MM.1S (cell line): Measurements from ENCODE around the gene CABLES1.

ENCODE experiments used
- DNase-seq: peaks from one replicate; pipeline ENCODE4 v3.0.0-alpha.2; 2015
- H2AFZ ChIP-seq: fragments of 300-600 bp; sonication (generic); 2 replicates; pipeline ENCODE4 v1.6.0; 2016; ENCODE audit warnings: antibody characterized with exemption, low read length
- H3F3A ChIP-seq: fragments of 300-600 bp; sonication (generic); 2 replicates; pipeline ENCODE4 v1.6.1; 2016; ENCODE audit warnings: mild to moderate bottlenecking, antibody characterized with exemption, low read length, moderate library complexity, mixed read lengths; ENCODE audit not compliant: insufficient read depth
- H3K27ac ChIP-seq: fragments of 300-600 bp; sonication (generic); 2 replicates; pipeline ENCODE4 v1.5.1; 2016; ENCODE audit warnings: mild to moderate bottlenecking, low read length
- H3K27me3 ChIP-seq: fragments of 300-600 bp; sonication (generic); replicated peaks from 2 replicates; pipeline ENCODE4 v1.6.0; 2016; ENCODE audit warnings: low read length; ENCODE audit not compliant: insufficient read depth
- H3K36me3 ChIP-seq: fragments of 300-600 bp; sonication (generic); replicated peaks from 2 replicates; pipeline ENCODE4 v1.6.1; 2016; ENCODE audit warnings: mild to moderate bottlenecking, low read length, mixed read lengths; ENCODE audit not compliant: insufficient read depth
- H3K4me1 ChIP-seq: fragments of 300-600 bp; sonication (generic); 2 replicates; pipeline ENCODE4 v1.6.1; 2016; ENCODE audit warnings: low read length, mixed read lengths
- H3K4me2 ChIP-seq: fragments of 300-600 bp; sonication (generic); 2 replicates; pipeline ENCODE4 v1.6.0; 2016; ENCODE audit warnings: low read depth, low read length
- H3K4me3 ChIP-seq: fragments of 300-600 bp; sonication (generic); 2 replicates; pipeline ENCODE4 v1.5.1; 2016; ENCODE audit warnings: low read length, mixed read lengths
- H3K79me2 ChIP-seq: fragments of 300-600 bp; sonication (generic); 2 replicates; pipeline ENCODE4 v1.6.1; 2016; ENCODE audit warnings: mixed run types, low read length, mixed read lengths
- H3K9ac ChIP-seq: fragments of 300-600 bp; sonication (generic); 2 replicates; pipeline ENCODE4 v1.6.1; 2016; ENCODE audit warnings: low read length, mixed read lengths
- H3K9me2 ChIP-seq: fragments of 300-600 bp; sonication (generic); replicated peaks from 2 replicates; pipeline ENCODE4 v1.6.1; 2016; ENCODE audit warnings: mild to moderate bottlenecking, low read length, mixed read lengths; ENCODE audit not compliant: insufficient read depth
- H3K9me3 ChIP-seq: fragments of 300-600 bp; sonication (generic); replicated peaks from 2 replicates; pipeline ENCODE4 v1.6.1; 2016; ENCODE audit warnings: mild to moderate bottlenecking, low read length, mixed read lengths; ENCODE audit not compliant: insufficient read depth
- H4K20me1 ChIP-seq: fragments of 300-600 bp; sonication (generic); 2 replicates; pipeline ENCODE4 v1.6.1; 2016; ENCODE audit warnings: mild to moderate bottlenecking, low read length, moderate library complexity, mixed read lengths; ENCODE audit not compliant: insufficient read depth
- CTCF ChIP-seq: fragments of 300-600 bp; sonication (generic); IDR thresholded peaks from 2 replicates; pipeline ENCODE4 v1.5.1; 2016; ENCODE audit warnings: antibody characterized with exemption, low read length, mixed read lengths
- EZH2 ChIP-seq: fragments of 300-600 bp; sonication (generic); optimal IDR thresholded peaks from 2 replicates; pipeline ENCODE3; 2017; ENCODE audit warnings: low read depth, mild to moderate bottlenecking, antibody characterized with exemption, low read length, mixed read lengths
- EZH2phosphoT487 ChIP-seq: fragments of 300-600 bp; sonication (generic); IDR thresholded peaks from 2 replicates; pipeline ENCODE4 v1.6.1; 2018; ENCODE audit warnings: antibody characterized with exemption, low read length

The CABLES1 gene

GRCh38 chr18:23232331-23232730, 97.0 kb downstream of the CABLES1 start:
- Histone ChIP-seq H3K36me3 (0 out of 2 replicates have a peak, but pooled peaks cover 16% of the 10 kb centered on the region), H4K20me1 (no peaks in the 10 kb centered on the region), H3K27ac (no peak overlapping the region), H3K4me3 (no peak overlapping the region), H3K9me2 (no peaks in the 10 kb centered on the region), H3K9me3 (no peaks in the 10 kb centered on the region), H3K27me3 (no peaks in the 10 kb centered on the region), H3K9ac (no peak overlapping the region), H2AFZ (no peak overlapping the region), H3K79me2 (peaks cover 27% of the 10 kb centered on the region), H3K4me1 (peaks cover 31% of the 10 kb centered on the region), H3K4me2 (no peak overlapping the region), H3F3A (peaks cover 23% of the 10 kb centered on the region)
- DNase-seq: no peak
- TF ChIP-seq EZH2phosphoT487 (no peak), EZH2 (no peak), CTCF (no peak)

- Histone ChIP-seq H3K4me3 (no peak overlapping the region), H4K20me1 (no peaks in the 10 kb centered on the region), H3K9me2 (no peaks in the 10 kb centered on the region), H3K4me2 (no peak overlapping the region), H2AFZ (no peak overlapping the region), H3K9ac (no peak overlapping the region), H3K9me3 (no peaks in the 10 kb centered on the region), H3K36me3 (peaks cover 28% of the 10 kb centered on the region; the same call in 1 of the 2 replicates), H3K27ac (no peak overlapping the region), H3K4me1 (peaks cover 25% of the 10 kb centered on the region), H3K79me2 (peaks cover 44% of the 10 kb centered on the region), H3K27me3 (no peaks in the 10 kb centered on the region), H3F3A (peaks cover 16% of the 10 kb centered on the region)
- DNase-seq: no peak
- no peak for TF ChIP-seq CTCF
- no peak for TF ChIP-seq EZH2
Observed at GRCh38 chr18:23234619-23235018, 99.3 kb downstream of the CABLES1 start.

- Histone ChIP-seq H3K4me1 (peaks cover 28% of the 10 kb centered on the region), H3F3A (peaks cover 21% of the 10 kb centered on the region), H3K36me3 (peaks cover 28% of the 10 kb centered on the region; the same call in 1 of the 2 replicates), H3K9me3 (no peaks in the 10 kb centered on the region), H4K20me1 (no peaks in the 10 kb centered on the region), H3K9ac (no peak overlapping the region), H3K27ac (no peak overlapping the region), H3K9me2 (no peaks in the 10 kb centered on the region), H3K79me2 (peaks cover 41% of the 10 kb centered on the region), H3K4me2 (no peak overlapping the region), H3K4me3 (no peak overlapping the region), H2AFZ (no peak overlapping the region), H3K27me3 (no peaks in the 10 kb centered on the region)
- no peak for DNase-seq
- TF ChIP-seq EZH2phosphoT487 (no peak), EZH2 (no peak), CTCF (no peak)
Observed at GRCh38 chr18:23235336-23235735, 100.1 kb downstream of the CABLES1 start.

DNA sequence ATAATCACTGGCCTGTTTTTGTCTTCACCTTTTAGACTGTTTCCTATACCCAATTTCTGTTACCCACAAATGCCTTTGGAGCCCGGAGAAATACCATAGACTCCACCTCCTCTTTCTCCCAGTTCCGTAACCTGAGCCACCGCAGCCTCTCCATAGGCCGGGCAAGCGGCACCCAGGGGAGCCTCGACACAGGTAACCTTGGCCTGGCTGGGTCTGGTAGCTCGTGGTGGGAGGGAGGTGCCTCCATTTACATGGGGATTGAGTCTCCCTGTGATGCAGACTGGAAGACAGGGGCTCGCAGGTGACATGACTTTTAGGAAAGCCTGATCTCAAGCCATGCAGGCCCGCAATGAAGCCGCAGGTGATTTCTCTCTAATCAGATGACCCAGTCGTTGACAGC, 100.6 kb downstream of the CABLES1 start:
- H3K79me2 ChIP-seq: peaks cover 38% of the 10 kb centered on the region
- H3K4me2 ChIP-seq: no peak overlapping the region
- no peaks in the 10 kb centered on the region for H3K27me3 ChIP-seq
- H4K20me1 ChIP-seq: no peaks in the 10 kb centered on the region
- H3K4me3 ChIP-seq: no peak overlapping the region
- H3K9me2 ChIP-seq: no peaks in the 10 kb centered on the region
- no peak overlapping the region for H3K27ac ChIP-seq
- H3K36me3 ChIP-seq: peaks cover 28% of the 10 kb centered on the region; the same call in 1 of the 2 replicates
- DNase-seq: no peak
- H3K9me3 ChIP-seq: no peaks in the 10 kb centered on the region
- H3F3A ChIP-seq: peaks cover 27% of the 10 kb centered on the region
- no peak for TF ChIP-seq CTCF
- H3K9ac ChIP-seq: no peak overlapping the region
- H2AFZ ChIP-seq: no peak overlapping the region
- H3K4me1 ChIP-seq: peaks cover 33% of the 10 kb centered on the region
